Bronchial epithelial cell (primary cell): ENCODE data around the gene FFAR2. TPM values are rescaled to one million over a fixed set of nuclear protein-coding genes. Genes with fewer than 3 reads are reported as not detected.
"Not testable (repeated sequence)": the region's sequence is repeated elsewhere in the genome, so short reads cannot be mapped to it uniquely, and the experiment has no call there.

Experiments
- DNase-seq: peaks from one replicate; pipeline ENCODE4 v3.0.0-alpha.2; 2010; ENCODE audit warnings: low read depth
- FAIRE-seq: peaks from 2 replicates; lab custom pipeline; 2011; peaks lifted over from hg19 to GRCh38; lab: Jason Lieb, UNC
- H3K27me3 ChIP-seq: 2 replicates; pipeline ENCODE4 v1.5.1; 2011; ENCODE audit warnings: low read length; ENCODE audit not compliant: control insufficient read depth, insufficient read depth
- H3K36me3 ChIP-seq: 2 replicates; pipeline ENCODE4 v1.5.1; 2011; ENCODE audit warnings: low read length; ENCODE audit not compliant: control insufficient read depth, insufficient read depth
- H3K4me3 ChIP-seq: 2 replicates; pipeline ENCODE4 v1.5.1; 2011; ENCODE audit warnings: mild to moderate bottlenecking, low read depth, low read length, control low read depth
- CTCF ChIP-seq: IDR thresholded peaks from 2 replicates; pipeline ENCODE4 v1.5.1; 2011; ENCODE audit warnings: mild to moderate bottlenecking, moderate library complexity, low read length, control low read depth, inconsistent platforms; ENCODE audit not compliant: insufficient read depth, severe bottlenecking
- total RNA-seq: library from RNA; depleted of rRNA; stranded (reverse); fragments of >200 nt; gene quantifications from 2 replicates; pipeline ENCODE4 v1.2.1, GENCODE V29; 2014

FFAR2 gene
- total RNA-seq, 1 donor from 2014 or later, result not detected

- Histone ChIP-seq H3K36me3 (no peaks in the 10 kb centered on the region), H3K27me3 (peaks cover 1% of the 10 kb centered on the region), H3K4me3 (no peak overlapping the region)
- no peak for DNase-seq
- no peak for TF ChIP-seq CTCF
- FAIRE-seq, result no peak
These were observed 10.8 kb downstream of the FFAR2 start for GRCh38 chr19:35458731-35459391.

- TF ChIP-seq CTCF, result no peak
- no peak for DNase-seq
- FAIRE-seq, result no peak
- Histone ChIP-seq H3K27me3 (peaks cover 1% of the 10 kb centered on the region), H3K4me3 (no peak overlapping the region), H3K36me3 (no peaks in the 10 kb centered on the region)
These were observed 11.5 kb downstream of the FFAR2 start for GRCh38 chr19:35459414-35460082.

GRCh38 chr19:35460608-35461007 is 12.6 kb downstream of the FFAR2 start:
- DNase-seq (no peak), FAIRE-seq (no peak)
- no peak overlapping the region for H3K4me3 ChIP-seq
- no peak for TF ChIP-seq CTCF
- H3K27me3 ChIP-seq, result peaks cover 1% of the 10 kb centered on the region
- H3K36me3 ChIP-seq, result no peaks in the 10 kb centered on the region

- no peak for FAIRE-seq
- no peak overlapping the region for H3K4me3 ChIP-seq
- no peak for DNase-seq
- no peaks in the 10 kb centered on the region for H3K36me3 ChIP-seq
- TF ChIP-seq CTCF, result no peak
- peaks cover 1% of the 10 kb centered on the region for H3K27me3 ChIP-seq
These were observed 13.0 kb downstream of the FFAR2 start for GRCh38 chr19:35461060-35461459.

- H3K27me3 ChIP-seq, DNase-seq, H3K4me3 ChIP-seq, FAIRE-seq, H3K36me3 ChIP-seq: not testable (repeated sequence)
These were observed 13.7 kb downstream of the FFAR2 start for GRCh38 chr19:35461788-35462187.

- Histone ChIP-seq H3K36me3 (no peaks in the 10 kb centered on the region), H3K27me3 (peaks cover 1% of the 10 kb centered on the region), H3K4me3 (no peak overlapping the region)
- no peak for DNase-seq
- TF ChIP-seq CTCF, result no peak
- no peak for FAIRE-seq
These were observed 14.5 kb downstream of the FFAR2 start for GRCh38 chr19:35462476-35462953.

GRCh38 chr19:35462956-35463355 is 14.9 kb downstream of the FFAR2 start:
- not testable (repeated sequence) for H3K4me3 ChIP-seq, H3K27me3 ChIP-seq, FAIRE-seq, H3K36me3 ChIP-seq, DNase-seq
